ENCODE data around the gene SERPINH1.

SERPINH1 gene

DNA sequence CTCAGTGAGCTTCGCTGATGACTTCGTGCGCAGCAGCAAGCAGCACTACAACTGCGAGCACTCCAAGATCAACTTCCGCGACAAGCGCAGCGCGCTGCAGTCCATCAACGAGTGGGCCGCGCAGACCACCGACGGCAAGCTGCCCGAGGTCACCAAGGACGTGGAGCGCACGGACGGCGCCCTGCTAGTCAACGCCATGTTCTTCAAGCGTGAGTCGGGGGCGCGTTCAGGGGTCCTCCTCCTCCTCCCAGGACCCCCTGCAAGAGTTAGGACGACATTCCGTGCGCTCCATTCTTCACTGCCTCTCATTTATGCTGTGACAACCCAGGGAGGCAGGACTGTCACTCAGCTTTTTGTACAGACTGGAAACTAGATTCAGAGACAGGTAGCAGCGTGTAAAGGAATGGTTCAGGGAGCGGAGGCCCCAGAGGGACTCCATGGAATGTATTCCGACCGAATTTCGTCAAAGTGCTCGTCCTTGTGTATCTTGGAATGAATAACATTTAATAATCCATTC, 4.8 kb downstream of the SERPINH1 start:
- Mint-ChIP-seq H3K9me3 (no peaks in the 10 kb centered on the region), H3K4me1 (peaks cover 9 to 28% of the 10 kb centered on the region in 2 donors), H3K27me3 (no peaks in the 10 kb centered on the region), H3K27ac (no peak overlapping the region), H3K4me3 (no peak overlapping the region), H3K36me3 (peaks cover 29 to 38% of the 10 kb centered on the region in 2 donors)
- ATAC-seq (replicated peaks) (no peak), DNase-seq (no peak)

DNA sequence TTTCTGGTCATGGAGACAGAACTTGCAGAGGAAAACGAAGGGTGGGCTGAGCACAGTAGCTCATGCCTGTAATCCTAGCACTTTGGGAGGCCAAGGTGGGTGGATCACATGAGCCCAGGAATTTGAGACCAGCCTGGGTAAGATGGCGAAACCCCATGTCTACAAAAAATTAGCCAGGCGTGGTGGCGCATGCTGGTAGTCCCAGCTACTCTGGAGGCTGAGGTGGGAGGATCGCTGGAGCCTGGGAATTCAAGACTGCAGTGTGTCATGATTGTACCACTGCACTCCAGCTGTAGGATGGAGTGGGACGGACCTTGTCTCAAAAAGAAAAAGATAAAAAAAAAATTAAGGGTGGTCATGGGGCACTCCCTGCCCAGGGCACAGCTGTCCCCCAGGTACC, 5.9 kb downstream of the SERPINH1 start:
- no peak overlapping the region for H3K27ac Mint-ChIP-seq

DNA sequence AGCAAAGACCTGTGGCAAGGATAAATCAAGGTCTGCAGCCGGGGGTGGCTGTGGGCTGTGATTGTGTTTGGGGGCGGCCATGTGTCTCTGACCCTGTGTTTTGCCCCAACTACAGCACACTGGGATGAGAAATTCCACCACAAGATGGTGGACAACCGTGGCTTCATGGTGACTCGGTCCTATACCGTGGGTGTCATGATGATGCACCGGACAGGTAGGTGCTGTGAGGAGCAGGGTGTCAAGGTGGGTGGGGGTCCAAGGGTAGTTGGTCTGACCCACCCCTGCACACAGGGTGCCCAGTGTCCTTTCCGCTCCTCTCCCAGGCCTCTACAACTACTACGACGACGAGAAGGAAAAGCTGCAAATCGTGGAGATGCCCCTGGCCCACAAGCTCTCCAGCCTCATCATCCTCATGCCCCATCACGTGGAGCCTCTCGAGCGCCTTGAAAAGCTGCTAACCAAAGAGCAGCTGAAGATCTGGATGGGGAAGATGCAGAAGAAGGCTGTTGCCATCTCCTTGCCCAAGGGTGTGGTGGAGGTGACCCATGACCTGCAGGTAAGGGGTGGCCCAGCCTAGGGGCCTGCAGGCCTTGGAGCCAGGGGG, 6.7 kb downstream of the SERPINH1 start:
- no peaks in the 10 kb centered on the region for H3K9me3 Mint-ChIP-seq
- no peak overlapping the region for H3K4me3 Mint-ChIP-seq
- H3K4me1 Mint-ChIP-seq: peaks cover 2 to 11% of the 10 kb centered on the region in 2 donors
- no peak for DNase-seq
- no peak for ATAC-seq (replicated peaks)
- no peaks in the 10 kb centered on the region for H3K27me3 Mint-ChIP-seq
- no peak overlapping the region for H3K27ac Mint-ChIP-seq
- peaks cover 40 to 54% of the 10 kb centered on the region in 2 donors for H3K36me3 Mint-ChIP-seq

More for the DNA sequence above, 5.9 kb downstream of the SERPINH1 start:
- H3K4me3 Mint-ChIP-seq: no peak overlapping the region
- DNase-seq (no peak), ATAC-seq (replicated peaks) (no peak)
- H3K36me3 Mint-ChIP-seq: peaks cover 34 to 49% of the 10 kb centered on the region in 2 donors
- no peaks in the 10 kb centered on the region for H3K27me3 Mint-ChIP-seq
- H3K4me1 Mint-ChIP-seq: peaks cover 5 to 17% of the 10 kb centered on the region in 2 donors
- no peaks in the 10 kb centered on the region for H3K9me3 Mint-ChIP-seq

DNA sequence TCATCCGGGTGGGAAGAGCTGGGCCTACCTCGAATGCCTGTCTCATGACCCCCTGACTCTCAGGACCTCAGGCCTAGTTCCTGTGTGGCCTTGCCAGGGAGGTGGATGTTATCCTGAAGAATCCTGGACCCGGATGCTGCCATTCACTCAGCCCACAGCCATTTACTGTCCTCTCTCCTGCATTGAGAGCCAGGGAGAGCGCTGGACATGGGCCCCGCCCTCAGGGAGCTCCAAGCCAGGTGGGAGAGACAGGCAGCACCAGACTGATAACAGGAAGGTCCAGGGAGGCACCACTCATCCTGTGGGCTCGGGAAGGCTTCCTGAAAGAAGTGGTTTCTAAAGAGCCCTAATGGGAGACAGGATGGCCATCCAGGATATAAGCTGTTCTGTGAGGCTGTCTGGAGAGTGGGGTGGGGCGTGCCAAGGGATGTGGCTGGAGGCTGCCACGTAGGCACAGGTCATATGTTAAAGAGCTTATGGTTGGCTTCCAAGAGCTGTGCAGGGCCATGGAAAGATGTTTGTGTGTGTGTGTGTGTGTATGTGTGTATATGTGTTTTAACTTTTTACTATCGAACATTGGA, 8.6 kb downstream of the SERPINH1 start:
- H3K4me1 Mint-ChIP-seq: peaks cover 0 to 1% of the 10 kb centered on the region in 2 donors
- no peak overlapping the region for H3K27ac Mint-ChIP-seq
- no peak for ATAC-seq (replicated peaks)
- no peak for DNase-seq
- H3K9me3 Mint-ChIP-seq: peaks cover 0 to under 1% of the 10 kb centered on the region in 2 donors
- H3K36me3 Mint-ChIP-seq: peaks cover 49 to 59% of the 10 kb centered on the region in 2 donors
- H3K27me3 Mint-ChIP-seq: no peaks in the 10 kb centered on the region
- no peak overlapping the region for H3K4me3 Mint-ChIP-seq

DNA sequence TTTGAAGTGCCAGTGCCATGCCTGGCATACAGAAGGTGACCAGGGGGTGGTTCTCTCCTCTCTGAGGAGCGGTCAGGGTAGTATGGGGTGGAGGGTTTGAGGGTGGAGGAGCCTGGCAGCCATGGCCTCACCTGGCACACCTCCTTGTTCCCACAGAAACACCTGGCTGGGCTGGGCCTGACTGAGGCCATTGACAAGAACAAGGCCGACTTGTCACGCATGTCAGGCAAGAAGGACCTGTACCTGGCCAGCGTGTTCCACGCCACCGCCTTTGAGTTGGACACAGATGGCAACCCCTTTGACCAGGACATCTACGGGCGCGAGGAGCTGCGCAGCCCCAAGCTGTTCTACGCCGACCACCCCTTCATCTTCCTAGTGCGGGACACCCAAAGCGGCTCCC, 9.6 kb downstream of the SERPINH1 start:
- peaks cover 6 to 9% of the 10 kb centered on the region in 2 donors for H3K9me3 Mint-ChIP-seq
- peaks cover 8 to 11% of the 10 kb centered on the region in 2 donors for H3K4me1 Mint-ChIP-seq
- H3K4me3 Mint-ChIP-seq: no peak overlapping the region
- H3K27me3 Mint-ChIP-seq: no peaks in the 10 kb centered on the region
- DNase-seq (no peak), ATAC-seq (replicated peaks) (no peak)
- H3K36me3 Mint-ChIP-seq: peaks cover 53 to 63% of the 10 kb centered on the region in 2 donors
- H3K27ac Mint-ChIP-seq: no peak overlapping the region

DNA sequence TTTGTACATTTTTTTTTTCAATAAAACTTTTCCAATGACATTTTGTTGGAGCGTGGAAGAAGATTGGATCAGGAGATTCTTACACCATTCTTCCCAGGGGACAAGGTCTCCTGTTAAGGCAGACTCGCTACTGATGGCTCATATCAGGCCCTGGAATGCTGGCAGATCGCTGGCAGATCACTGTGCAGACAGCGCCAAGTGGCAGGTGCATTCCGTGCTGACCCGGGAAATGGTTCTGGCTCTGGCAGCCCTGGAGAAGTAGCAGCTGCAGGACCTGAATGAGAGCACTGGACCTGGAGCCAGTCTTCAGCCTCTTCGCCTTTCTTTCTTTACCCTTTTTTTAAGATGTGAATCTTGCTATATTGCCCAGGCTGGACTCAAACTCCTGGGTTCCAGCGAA, 10.7 kb downstream of the SERPINH1 start:
- H3K27ac Mint-ChIP-seq: no peak overlapping the region
- H3K4me3 Mint-ChIP-seq: no peak overlapping the region
- ATAC-seq (replicated peaks) (no peak), DNase-seq (no peak)
- H3K4me1 Mint-ChIP-seq: peaks cover 10 to 15% of the 10 kb centered on the region in 2 donors
- H3K27me3 Mint-ChIP-seq: no peaks in the 10 kb centered on the region
- peaks cover 50 to 62% of the 10 kb centered on the region in 2 donors for H3K36me3 Mint-ChIP-seq
- peaks cover 6 to 10% of the 10 kb centered on the region in 2 donors for H3K9me3 Mint-ChIP-seq

DNA sequence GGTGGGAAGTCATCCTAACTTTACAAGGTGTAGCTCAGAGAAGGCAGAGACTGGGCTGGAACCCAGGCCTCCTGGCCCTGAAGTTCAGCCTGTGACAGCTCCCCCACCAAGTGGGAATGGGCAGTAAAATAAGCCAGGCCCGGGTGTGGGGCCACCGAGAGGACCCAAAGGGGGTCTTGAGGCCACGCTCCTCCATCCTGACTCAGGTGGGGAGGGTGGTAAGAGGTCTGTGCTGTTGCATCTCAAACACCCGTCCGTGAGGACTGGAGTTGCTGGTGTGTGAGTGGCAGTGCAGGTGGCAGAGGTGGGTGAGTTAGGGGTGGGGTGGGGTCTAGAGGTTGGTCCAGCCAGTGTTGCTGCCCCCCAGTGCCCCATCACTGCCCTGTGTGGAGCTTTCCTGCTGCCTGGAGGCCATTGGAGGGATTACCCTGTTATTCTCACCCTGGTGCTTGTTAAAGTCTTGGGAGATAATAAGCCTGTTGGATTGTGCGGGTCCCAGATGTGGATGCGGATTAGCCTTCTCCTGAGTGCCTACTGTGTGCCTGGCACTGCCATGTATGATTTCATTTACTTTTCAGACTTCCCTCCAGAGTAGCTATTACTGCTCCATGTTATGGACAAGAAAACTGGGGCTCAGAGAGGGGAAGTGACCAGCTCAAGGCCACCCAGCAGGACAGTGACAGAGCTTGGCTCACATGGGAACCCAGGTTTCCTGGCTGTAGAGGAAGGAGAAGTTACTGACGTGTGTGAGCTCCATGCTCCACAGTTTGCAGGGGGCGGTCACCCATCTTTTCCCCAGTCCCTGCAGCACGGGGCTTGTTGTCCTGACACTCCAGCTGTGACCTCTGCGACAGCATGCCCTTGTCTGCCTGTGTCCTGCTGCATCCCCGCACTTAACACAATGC, 12.9 kb downstream of the SERPINH1 start:
- DNase-seq: no peak
- no peak for ATAC-seq (replicated peaks)

DNA sequence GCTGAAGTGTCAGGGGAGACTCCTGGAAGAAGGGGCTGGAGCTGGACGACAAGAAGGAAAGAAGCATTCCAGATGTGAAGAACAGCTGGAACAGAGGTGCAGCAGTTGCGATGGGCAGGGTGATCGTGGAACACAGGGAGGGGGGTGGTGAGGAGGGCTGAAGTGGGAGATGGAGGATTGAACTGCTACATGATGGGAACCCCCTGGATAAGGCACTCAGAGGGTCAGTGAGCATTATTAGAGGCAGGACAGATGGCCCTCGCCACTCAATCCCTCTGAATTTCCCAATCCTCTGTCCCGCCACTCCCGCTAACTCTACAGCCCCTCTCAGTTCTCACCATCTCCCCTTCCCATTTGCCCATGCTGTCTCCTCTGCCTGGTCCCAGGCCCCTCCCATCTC, 14.0 kb downstream of the SERPINH1 start:
- no peak for ATAC-seq (replicated peaks)
- peak overlapping the region; percentile 56 for H3K27ac Mint-ChIP-seq
- H3K36me3 Mint-ChIP-seq: peaks cover 34 to 37% of the 10 kb centered on the region in 2 donors
- H3K4me3 Mint-ChIP-seq: peak overlapping the region in 1 of 2 donors; percentile 52
- no peaks in the 10 kb centered on the region for H3K27me3 Mint-ChIP-seq
- DNase-seq: no peak
- peaks cover 6 to 10% of the 10 kb centered on the region in 2 donors for H3K9me3 Mint-ChIP-seq
- peaks cover 16 to 30% of the 10 kb centered on the region in 2 donors for H3K4me1 Mint-ChIP-seq

More for the DNA sequence above, 12.9 kb downstream of the SERPINH1 start:
- H3K27ac Mint-ChIP-seq: peak overlapping the region; percentile 14
- peaks cover 14 to 22% of the 10 kb centered on the region in 2 donors for H3K4me1 Mint-ChIP-seq
- no peaks in the 10 kb centered on the region for H3K27me3 Mint-ChIP-seq
- H3K36me3 Mint-ChIP-seq: peaks cover 36 to 45% of the 10 kb centered on the region in 2 donors
- H3K9me3 Mint-ChIP-seq: peaks cover 6 to 10% of the 10 kb centered on the region in 2 donors
- H3K4me3 Mint-ChIP-seq: no peak overlapping the region

DNA sequence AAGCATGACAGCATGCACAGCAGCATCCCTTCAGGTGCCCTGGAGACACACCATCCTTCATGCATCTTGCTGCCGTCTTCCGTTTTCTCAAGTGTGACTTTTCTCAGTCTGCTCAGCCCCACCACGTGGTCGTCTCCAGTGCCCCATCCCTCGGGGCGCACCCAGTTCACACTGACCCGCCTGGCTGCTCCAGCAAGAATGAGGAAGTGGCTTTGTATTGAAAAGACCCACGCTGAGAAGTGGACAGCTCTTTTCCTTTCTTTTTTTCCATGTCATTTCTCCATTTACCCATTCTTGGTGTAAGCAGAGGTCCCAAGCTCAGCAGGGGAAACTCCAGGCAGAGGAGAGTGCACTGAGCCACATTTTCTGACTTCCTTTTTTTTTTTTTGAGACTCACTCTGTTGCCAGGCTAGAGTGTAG, 14.5 kb downstream of the SERPINH1 start:
- DNase-seq (peak; percentile 75), ATAC-seq (replicated peaks) (peak; percentile 91 to 92)
- H3K4me1 Mint-ChIP-seq: peaks cover 16 to 30% of the 10 kb centered on the region in 2 donors
- H3K27me3 Mint-ChIP-seq: peaks cover 0 to 2% of the 10 kb centered on the region in 2 donors
- peaks cover 6 to 10% of the 10 kb centered on the region in 2 donors for H3K9me3 Mint-ChIP-seq
- peak overlapping the region; percentile 56 for H3K27ac Mint-ChIP-seq
- peak overlapping the region in 1 of 2 donors; percentile 52 for H3K4me3 Mint-ChIP-seq
- H3K36me3 Mint-ChIP-seq: peaks cover 31 to 34% of the 10 kb centered on the region in 2 donors

DNA sequence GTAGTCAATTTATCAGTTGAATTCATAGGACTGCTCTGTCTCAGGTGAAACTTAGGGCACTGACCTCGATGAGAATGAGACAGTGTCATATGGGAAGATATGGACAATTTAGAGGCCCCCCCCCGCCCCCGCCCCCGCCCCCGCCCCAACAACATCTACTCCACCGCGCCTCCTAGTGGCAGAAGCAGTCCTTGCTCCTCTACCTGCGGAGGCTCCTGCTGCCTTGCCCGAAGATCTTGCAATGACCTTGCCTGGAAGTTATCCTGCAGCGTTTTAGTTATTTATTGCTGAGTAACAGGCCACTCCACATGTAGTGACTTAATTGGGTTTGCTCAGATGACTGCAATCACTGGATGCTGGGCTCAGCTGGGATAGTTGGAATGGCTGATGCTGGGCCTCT, 15.2 kb downstream of the SERPINH1 start:
- no peak for DNase-seq
- peaks cover 24 to 27% of the 10 kb centered on the region in 2 donors for H3K36me3 Mint-ChIP-seq
- peaks cover 6 to 10% of the 10 kb centered on the region in 2 donors for H3K9me3 Mint-ChIP-seq
- ATAC-seq (replicated peaks): no peak
- peak overlapping the region; percentile 56 for H3K27ac Mint-ChIP-seq
- H3K27me3 Mint-ChIP-seq: peaks cover 3 to 7% of the 10 kb centered on the region in 2 donors
- H3K4me3 Mint-ChIP-seq: no peak overlapping the region
- peaks cover 18 to 32% of the 10 kb centered on the region in 2 donors for H3K4me1 Mint-ChIP-seq

DNA sequence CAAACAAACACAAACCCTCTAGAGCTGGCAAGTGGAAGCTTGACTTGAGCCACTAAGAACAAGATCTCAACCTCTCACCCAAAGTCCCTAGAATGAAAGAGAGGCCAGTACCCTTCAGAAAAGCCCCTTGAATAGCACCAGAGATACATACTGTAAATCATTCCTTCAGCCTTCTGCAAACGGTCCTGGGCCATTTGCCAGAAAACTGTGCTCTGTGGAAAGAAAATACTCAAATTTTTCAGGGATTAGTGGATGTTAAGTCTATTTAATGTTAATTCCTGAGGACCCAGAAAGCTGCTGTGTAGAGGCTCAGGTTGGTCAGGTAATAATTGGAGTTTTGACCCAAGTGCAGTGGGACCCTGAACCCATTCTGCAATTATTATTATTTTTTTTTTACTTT, 16.9 kb downstream of the SERPINH1 start:
- H3K27ac Mint-ChIP-seq: no peak overlapping the region
- no peak for ATAC-seq (replicated peaks)
- no peak for DNase-seq
- H3K36me3 Mint-ChIP-seq: peaks cover 11 to 12% of the 10 kb centered on the region in 2 donors
- no peak overlapping the region for H3K4me3 Mint-ChIP-seq
- peaks cover 4 to 16% of the 10 kb centered on the region in 2 donors for H3K27me3 Mint-ChIP-seq
- H3K9me3 Mint-ChIP-seq: peaks cover 6 to 10% of the 10 kb centered on the region in 2 donors
- H3K4me1 Mint-ChIP-seq: peaks cover 27 to 44% of the 10 kb centered on the region in 2 donors

DNA sequence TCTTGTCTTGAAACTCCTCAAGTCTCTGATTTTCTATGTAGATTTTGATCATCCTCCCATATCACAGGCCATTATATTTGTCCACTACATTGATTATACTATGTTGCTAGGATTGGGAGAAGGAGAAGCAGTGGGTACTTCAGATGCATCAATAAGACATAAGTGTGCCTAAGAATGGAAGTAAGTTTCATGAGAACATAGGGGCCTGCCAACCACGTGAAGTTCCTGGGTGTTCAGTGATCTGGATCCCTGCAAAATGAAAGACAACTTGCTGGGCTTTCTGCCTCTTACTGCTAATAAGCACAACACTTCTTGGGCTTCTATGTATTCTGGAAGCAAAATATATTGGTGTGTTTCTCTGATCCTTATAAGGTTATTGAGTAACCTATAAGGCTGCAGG, 17.8 kb downstream of the SERPINH1 start:
- no peak for DNase-seq
- Mint-ChIP-seq H3K4me3 (no peak overlapping the region), H3K36me3 (peaks cover 4 to 10% of the 10 kb centered on the region in 2 donors), H3K9me3 (peaks cover 6 to 10% of the 10 kb centered on the region in 2 donors), H3K27ac (no peak overlapping the region), H3K27me3 (peaks cover 4 to 16% of the 10 kb centered on the region in 2 donors), H3K4me1 (peaks cover 32 to 49% of the 10 kb centered on the region in 2 donors)
- ATAC-seq (replicated peaks): no peak

DNA sequence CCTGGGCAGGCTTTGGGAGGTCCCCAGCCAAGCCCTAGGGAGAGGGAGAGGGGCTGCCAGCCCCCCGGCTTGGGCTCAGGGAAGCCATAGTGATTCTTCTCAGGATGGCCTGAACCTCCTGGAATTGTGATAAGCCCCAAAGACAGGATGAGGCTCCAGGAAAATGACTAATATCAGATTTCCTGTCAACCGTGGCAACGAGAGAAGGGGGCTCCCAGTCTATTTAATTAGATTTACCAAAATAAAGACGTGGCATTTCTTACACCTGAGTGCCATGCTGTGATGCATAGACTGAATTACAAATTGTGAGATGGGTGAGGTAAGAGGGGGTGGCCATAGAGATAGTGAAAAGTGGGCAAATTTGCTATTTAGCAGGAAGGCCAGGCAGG, 20.4 kb downstream of the SERPINH1 start:
- peak; percentile 2 to 10 for ATAC-seq (replicated peaks)
- Mint-ChIP-seq H3K36me3 (no peaks in the 10 kb centered on the region), H3K9me3 (no peaks in the 10 kb centered on the region), H3K27me3 (peaks cover 9 to 16% of the 10 kb centered on the region in 2 donors), H3K27ac (peak overlapping the region; percentile 95), H3K4me3 (peak overlapping the region; percentile 83 to 85), H3K4me1 (peaks cover 23 to 34% of the 10 kb centered on the region in 2 donors)
- DNase-seq: no peak

Data from stimulated activated naive B cell treated with anti-CD40 and anti-IgM and Interleukin-4, amounts not matched to agents 10 μg/mL and 1 μg/mL and 100 μg/mL, for 72 hours (primary cell).